Stimulated activated CD8-positive, alpha-beta memory T cell treated with anti-CD3 and anti-CD28 coated beads, Interleukin-12 subunit alpha, Interleukin-12 subunit beta, amount 100 ng/mL, for 4 hours (primary cell): ENCODE results near the gene C3orf85.
"Not testable (repeated sequence)": the region's sequence is repeated elsewhere in the genome, so short reads cannot be mapped to it uniquely, and the experiment has no call there.

ENCODE experiments used
- DNase-seq: peaks from one replicate; pipeline ENCODE4 v3.0.0-alpha.2; 2020; ENCODE audit warnings: low read depth

C3orf85 gene

GRCh38 chr3:109136523-109136922 is at the start of gene C3orf85:
Gene C3orf85, plus strand, starts transcription at chr3:109136719. Its CDS starts 129 bp downstream, at chr3:109136848.
- DNase-seq = no peak

GRCh38 chr3:109089265-109089664 is 47.3 kb upstream of the C3orf85 start:
- no peak for DNase-seq

- DNase-seq = no peak
Measured at GRCh38 chr3:109091846-109092245, 44.7 kb upstream of the C3orf85 start.

- DNase-seq = no peak
Measured at GRCh38 chr3:109093561-109093960, 43.0 kb upstream of the C3orf85 start.

GRCh38 chr3:109095166-109095565 is 41.4 kb upstream of the C3orf85 start:
- DNase-seq = no peak

- no peak for DNase-seq
Measured at GRCh38 chr3:109098079-109098644, 38.4 kb upstream of the C3orf85 start.

- DNase-seq = no peak
Measured at GRCh38 chr3:109109574-109109973, 26.9 kb upstream of the C3orf85 start.

GRCh38 chr3:109112946-109113760 is 23.4 kb upstream of the C3orf85 start:
- DNase-seq = no peak

- no peak for DNase-seq
Measured at GRCh38 chr3:109114746-109115145, 21.8 kb upstream of the C3orf85 start.

GRCh38 chr3:109115451-109115850 is 21.1 kb upstream of the C3orf85 start:
- DNase-seq = no peak

- DNase-seq = no peak
Measured at GRCh38 chr3:109116031-109116430, 20.5 kb upstream of the C3orf85 start.

GRCh38 chr3:109117939-109118338 is 18.6 kb upstream of the C3orf85 start, which contains the start of gene MORC1:
Gene MORC1, minus strand, starts transcription at chr3:109118134. Its CDS starts 75 bp downstream, at chr3:109118059.
- DNase-seq = no peak

- DNase-seq = no peak
Measured at GRCh38 chr3:109118584-109118983, 17.9 kb upstream of the C3orf85 start.

GRCh38 chr3:109122690-109123089 is 13.8 kb upstream of the C3orf85 start:
- DNase-seq = no peak

- no peak for DNase-seq
Measured at GRCh38 chr3:109125902-109126301, 10.6 kb upstream of the C3orf85 start.

GRCh38 chr3:109127553-109127952 is 9.0 kb upstream of the C3orf85 start:
- DNase-seq = no peak

- no peak for DNase-seq
Measured at GRCh38 chr3:109131276-109131675, 5.2 kb upstream of the C3orf85 start.

GRCh38 chr3:109132801-109133473 is 3.6 kb upstream of the C3orf85 start:
- no peak for DNase-seq

- DNase-seq = not testable (repeated sequence)
Measured at GRCh38 chr3:109133474-109133816, 3.1 kb upstream of the C3orf85 start.

- no peak for DNase-seq
Measured at GRCh38 chr3:109137761-109138160, 1.2 kb downstream of the C3orf85 start.

- DNase-seq = no peak
Measured at GRCh38 chr3:109140318-109140717, 3.8 kb downstream of the C3orf85 start.

- no peak for DNase-seq
Measured at GRCh38 chr3:109143646-109144045, 7.1 kb downstream of the C3orf85 start.

- DNase-seq = no peak
Measured at GRCh38 chr3:109149078-109149477, 12.6 kb downstream of the C3orf85 start.
